C4-2B (cell line): ENCODE measurements around the gene SPATA13.

Experiments
- CTCF ChIP-seq: fragments of 450-650 bp; conservative IDR thresholded peaks from 2 replicates; pipeline ENCODE4 v1.5.1; 2017; ENCODE audit warnings: mild to moderate bottlenecking
- ZFX ChIP-seq: fragments of 450-650 bp; IDR thresholded peaks from 2 replicates; pipeline ENCODE4 v1.6.1; 2017

- TF ChIP-seq CTCF (no peak), ZFX (0 out of 2 replicates have a peak, but pooled peaks have one; percentile 18)
These were observed 13.5 kb upstream of the SPATA13 start for GRCh38 chr13:24146961-24147569.
